ENCODE data around the gene HPDL.

DNA sequence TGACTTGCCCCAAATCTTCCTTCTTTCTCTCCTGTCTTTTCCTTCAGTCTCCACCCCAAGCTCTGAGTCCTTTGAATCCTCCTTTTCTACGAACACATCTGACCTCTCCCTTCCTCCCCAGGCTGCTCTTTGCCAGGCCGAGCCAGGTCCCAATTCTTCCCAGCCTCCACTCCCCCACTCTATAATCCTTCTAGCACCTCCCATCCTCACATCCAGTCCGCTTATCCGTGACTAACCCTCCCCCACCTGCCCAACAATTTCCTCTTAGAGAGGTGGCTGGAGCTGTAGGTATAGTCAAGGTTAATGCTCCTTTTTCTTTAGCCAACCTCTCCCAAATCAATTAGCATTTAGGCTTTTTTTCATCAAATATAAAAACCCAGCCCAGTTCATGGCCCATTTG is 9.5 kb upstream of the HPDL start:
- TF ChIP-seq, protein P1, sequence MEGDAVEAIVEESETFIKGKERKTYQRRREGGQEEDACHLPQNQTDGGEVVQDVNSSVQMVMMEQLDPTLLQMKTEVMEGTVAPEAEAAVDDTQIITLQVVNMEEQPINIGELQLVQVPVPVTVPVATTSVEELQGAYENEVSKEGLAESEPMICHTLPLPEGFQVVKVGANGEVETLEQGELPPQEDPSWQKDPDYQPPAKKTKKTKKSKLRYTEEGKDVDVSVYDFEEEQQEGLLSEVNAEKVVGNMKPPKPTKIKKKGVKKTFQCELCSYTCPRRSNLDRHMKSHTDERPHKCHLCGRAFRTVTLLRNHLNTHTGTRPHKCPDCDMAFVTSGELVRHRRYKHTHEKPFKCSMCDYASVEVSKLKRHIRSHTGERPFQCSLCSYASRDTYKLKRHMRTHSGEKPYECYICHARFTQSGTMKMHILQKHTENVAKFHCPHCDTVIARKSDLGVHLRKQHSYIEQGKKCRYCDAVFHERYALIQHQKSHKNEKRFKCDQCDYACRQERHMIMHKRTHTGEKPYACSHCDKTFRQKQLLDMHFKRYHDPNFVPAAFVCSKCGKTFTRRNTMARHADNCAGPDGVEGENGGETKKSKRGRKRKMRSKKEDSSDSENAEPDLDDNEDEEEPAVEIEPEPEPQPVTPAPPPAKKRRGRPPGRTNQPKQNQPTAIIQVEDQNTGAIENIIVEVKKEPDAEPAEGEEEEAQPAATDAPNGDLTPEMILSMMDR (IDR thresholded peaks at IDR 0.05): no peak
- no peak for TF ChIP-seq POLR2A (IDR thresholded peaks at IDR 0.05)

Measured in Peyer's patch (tissue), 4 donors.